ENCODE data around the gene SLC44A5.
"Not testable (repeated sequence)": the region's sequence is repeated elsewhere in the genome, so short reads cannot be mapped to it uniquely, and the experiment has no call there.

SLC44A5 gene

DNA sequence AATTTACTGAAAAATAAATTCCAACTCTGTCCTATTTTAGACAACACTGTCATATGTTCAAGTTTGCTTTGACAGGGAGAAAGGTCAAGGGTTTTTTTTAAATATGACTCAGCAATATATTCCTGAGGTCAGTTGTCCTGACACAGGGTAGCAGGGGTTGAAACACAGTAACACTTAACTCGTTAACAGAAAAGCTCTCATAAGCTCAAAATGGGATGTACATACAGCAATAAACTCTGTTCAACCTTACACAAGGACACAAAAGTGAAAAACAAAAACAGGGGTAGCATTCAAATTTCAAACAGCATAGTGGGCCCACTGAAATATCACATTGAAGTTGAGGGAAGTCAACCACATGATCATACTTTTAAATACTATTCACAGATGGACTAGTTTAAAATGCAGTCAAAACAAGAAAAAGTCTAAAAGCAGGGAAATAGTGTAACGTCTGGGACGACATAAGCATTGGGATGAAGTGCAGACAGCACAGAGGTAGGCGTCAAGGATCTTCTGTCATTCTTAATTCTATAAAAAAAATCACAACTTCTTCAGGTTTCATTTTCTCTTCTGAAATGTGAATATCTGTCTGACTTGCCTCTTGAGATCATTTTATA lies 89.9 kb downstream of the SLC44A5 start:
- DNase-seq, result no peak

DNA sequence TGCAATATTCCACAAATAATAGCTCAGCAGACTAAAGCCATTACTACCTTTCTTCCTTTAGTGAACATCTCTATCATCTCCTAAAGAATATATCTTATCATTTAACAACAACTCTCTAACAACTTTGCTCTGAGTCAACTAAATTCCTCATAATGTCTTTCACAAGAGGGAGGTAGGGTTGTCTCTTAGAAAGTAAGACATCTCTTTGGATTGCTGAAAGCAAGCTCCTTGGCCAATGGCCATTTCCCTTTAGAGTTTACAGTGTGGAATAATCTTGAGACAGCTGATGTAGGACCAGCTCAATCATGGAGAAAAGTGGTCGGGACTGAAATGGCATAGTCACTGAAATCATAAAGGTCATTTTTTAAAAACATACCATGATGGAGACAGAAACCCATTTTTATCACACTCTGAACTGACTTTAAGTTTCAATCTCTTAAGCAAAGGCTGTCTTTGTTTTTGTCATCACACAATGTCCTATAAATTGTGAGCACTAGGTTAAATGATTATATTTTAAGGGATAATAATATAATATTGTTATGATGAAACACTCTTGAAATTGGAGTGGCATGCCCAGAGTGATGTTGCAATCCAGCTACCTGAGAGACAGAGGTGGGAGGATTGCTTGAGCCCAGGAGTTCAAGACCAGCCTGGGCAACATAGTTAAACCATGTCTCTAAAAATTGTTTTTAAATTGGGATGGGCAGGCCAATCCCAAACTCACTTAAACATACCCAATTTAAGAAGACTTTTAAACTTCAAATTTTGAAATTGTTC lies 91.1 kb downstream of the SLC44A5 start:
- no peak for DNase-seq

DNA sequence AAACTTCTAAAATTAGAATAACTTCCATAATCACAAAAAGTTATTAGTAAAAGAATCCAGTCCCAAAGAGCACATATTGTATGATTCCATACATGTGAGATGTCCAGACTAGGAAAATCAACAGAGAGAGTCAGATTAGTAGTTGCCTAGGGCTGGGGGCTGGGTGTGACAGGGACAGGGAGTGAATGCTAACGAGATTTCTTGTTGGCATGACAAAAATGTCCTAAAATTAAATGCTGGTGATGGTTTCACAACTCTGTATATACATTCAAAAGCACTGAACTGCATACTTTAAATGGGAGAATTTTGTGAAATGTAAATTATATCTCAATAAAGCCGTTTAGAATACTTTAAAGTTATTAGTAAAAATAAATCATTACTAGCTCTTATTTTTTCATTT lies 92.2 kb downstream of the SLC44A5 start:
- DNase-seq, result no peak

DNA sequence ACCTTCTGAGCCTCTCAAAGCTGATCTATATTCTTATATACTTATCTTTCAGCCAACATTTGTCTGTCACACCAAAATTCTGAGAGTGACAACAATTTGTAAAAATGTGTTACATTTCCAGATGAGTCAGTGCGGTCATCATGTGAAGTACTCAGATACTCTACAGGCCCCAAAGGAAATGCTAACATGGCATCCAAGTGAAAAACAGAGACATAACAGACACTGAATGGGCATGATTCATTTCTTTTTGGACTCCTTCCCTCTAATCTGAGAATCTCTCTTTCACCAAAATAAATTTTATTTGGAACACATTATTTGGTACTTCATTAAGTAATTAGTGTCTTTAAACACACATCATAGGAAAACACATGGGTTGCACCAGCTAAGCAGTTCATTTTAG lies 96.6 kb downstream of the SLC44A5 start:
- DNase-seq, result no peak

DNA sequence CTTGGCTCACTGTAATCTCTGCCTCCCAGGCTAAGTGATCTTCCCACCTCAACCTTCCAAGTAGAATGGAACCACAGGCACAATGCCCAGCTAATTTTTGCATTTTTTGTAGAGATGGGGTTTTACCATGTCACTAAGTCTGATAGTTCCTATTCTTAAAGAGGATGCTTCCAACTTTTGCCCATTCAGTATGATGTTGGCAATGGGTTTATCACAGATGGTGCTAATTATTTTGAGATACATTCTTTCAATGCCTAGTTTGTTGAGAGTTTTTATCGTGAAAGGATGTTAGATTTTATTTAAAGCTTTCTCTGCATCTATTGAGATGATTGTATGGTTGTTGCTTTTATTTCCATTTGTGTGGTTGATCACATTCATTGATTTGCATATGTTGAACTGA lies 103.9 kb downstream of the SLC44A5 start:
- no peak for DNase-seq

DNA sequence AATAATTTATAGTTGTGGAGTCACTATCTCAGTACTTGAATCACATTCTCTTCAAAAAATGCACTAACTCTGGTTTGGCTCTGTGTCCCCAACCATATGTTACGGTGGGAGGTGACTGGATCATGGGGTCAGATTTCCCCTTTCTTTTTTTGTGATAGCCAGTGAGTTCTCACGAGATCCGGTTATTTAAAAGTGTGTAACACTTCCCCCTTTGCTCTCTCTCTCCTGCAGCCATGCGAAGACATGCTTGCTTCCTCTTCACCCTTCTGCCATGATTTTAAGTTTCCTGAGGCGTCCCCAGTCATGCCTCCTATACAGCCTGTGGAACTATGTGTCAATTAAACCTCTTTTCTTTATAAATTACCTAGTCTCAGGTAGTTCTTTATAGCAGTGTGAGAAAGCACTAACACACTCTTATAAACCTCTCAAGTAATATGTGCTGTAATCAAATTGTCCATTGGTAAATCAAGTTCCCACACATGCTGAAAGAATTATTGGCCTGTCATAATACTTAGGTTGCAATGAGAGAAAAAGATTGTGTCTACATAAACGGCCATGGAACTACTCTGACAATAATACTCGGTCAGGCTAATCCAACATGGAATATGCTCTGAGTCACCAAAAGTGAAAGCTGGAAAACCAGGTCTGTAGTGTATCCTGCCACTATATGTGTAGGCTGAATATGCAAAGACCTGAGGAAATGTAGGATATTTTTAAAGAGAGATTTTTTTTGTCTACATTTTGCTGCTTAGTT lies 107.5 kb downstream of the SLC44A5 start:
- DNase-seq, result no peak

DNA sequence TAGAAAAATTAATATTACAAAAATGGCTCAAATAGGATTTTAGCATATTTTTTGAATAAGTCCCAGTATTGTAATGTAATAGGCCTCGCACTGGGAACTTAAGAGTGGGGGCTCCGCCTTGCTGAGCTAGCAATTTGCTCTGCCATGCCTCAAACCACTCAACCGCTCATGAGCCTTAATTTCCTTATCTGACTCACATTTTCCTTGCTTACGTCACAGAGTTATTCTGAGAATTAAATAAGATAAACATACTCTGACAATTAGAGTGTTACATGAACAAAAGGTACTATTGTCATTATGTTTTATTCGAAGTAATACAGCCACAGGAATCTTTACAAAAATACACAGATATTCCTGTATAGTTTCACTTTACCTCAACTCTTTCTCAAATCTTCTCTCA lies 108.1 kb downstream of the SLC44A5 start:
- DNase-seq, result no peak

DNA sequence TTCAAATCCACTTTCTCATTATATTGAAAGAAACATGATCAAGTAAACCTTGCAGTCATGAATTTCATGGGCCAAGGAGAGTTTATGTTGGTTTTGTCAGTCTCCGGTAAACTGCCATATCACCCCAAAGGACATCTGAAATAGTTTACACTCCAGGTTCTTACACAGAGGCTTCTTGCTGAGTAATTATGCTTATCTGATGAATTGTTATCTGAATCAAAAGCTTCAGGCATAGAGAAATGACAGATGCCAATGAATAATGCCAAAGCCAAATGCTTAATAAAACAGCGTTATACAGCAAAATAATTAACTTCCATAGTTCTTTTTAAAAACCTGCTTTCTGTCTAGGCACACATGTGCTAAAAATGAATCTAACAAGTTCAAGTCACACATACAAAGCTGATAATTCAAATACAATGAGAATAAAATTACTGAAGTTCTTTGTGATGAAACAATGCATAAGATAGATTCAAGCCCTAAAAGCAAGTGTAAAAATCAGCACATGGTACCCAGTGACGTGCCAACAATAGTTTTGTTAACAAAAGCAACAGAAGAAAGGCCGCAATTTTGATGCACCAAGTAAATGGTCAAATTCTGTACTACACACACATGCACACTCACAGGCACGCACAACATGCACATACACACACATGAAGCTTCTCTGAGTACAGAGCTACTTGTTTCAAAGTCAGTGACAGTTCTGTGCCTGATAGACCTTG lies 109.2 kb downstream of the SLC44A5 start:
- no peak for DNase-seq

DNA sequence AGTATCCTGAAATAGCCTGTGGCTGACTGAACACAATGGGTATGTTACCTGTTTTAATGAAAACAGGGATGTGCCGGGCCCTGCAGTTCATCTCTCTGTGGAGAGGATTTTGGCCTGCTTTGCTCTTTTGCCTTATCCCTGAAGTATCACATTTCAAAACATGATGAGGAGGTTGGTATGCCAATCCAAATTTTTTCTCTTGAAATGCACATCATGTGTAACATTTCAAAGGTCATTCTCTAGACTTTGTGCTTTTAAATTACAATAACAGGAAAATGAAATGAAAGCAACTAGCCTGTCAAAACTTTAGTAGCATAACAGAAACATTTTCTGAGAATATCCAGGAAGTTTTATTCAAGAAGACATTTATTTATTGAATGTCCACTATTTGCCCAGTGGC lies 118.9 kb downstream of the SLC44A5 start:
- no peak for DNase-seq

DNA sequence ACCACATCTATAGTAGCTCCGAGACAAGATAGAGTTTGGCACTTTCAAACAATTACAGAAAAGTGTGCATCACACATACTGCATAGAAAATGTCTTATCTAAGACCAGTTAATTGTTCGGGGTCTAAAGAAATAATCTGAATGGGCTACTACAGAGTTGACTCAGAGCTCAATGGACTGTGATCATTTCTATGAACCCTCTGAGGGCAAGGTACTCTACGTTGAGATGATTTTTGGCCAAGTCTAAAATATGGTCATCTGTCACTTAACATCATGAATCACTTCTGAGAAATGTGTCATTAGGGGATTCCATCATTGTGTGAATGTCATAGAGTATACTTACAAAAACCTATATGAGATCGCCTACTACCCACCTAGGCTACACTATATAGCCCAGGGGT lies 123.5 kb downstream of the SLC44A5 start:
- no peak for DNase-seq

DNA sequence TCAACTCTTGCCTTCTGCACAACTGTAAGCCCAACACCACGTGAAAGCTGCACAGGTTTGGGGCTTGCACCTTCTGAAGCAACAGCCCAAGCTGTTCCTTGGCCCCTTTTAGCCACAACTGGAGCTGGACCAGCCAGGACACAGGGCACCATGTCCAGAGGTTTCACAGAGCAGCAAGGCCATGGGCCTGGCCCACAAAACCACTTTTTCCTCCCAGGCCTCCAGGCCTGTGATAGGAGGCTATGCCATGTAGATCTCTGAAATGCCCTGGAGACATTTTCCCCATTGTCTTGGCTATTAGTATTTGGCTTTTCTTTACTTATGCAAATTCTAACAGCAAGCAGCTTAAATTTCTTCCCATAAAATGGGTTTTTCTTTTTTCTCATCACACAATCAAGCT lies 126.1 kb downstream of the SLC44A5 start:
- no peak for DNase-seq

DNA sequence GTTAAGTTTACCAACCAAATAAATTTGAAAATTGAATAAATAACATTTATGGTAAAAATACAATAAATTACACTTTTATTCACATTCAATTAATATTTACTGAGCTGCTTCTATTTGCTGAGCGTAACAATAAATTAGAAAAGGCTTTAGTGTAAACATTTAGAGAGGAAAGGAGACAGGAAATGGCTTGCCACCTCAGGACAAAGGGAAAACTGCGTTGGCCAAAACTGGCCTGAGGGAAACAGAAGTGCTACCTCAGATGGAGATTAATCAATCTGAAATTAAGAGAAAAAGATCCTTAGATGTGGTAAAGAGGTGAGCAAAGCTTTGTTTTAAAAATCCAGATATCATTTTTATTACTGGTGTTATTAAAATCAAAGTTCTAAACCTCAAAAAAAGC lies 128.0 kb downstream of the SLC44A5 start:
- DNase-seq, result no peak

DNA sequence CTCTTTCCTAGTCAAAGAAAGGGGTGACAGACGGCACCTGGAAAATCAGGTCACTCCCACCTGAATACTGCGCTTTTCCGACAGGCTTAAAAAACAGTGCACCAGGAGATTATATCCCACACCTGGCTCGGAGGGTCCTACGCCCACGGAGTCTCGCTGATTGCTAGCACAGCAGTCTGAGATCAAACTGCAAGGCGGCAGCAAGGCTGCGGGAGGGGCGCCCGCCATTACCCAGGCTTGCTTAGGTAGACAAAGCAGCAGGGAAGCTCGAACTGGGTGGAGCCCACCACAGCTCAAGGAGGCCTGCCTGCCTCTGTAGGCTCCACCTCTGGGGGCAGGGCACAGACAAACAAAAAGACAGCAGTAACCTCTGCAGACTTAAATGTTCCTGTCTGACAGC lies 134.4 kb downstream of the SLC44A5 start:
- not testable (repeated sequence) for DNase-seq

DNA sequence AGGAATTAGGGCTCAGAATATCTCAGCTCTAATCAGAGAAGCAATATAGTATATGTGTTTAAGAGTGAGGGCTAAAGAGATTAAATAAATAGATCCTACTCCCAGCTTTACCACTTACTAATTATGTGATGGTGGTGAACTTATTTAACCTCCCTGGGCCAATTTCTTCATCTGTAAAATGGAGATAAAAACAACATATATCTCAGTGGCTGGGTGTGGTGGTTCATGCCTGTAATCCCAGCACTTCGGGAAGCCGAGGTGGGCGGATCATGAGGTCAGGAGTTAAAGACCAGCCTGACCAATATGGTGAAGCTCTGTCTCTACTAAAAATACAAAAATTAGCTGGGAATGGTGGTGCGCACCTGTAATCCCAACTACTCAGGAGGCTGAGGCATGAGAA lies 135.2 kb downstream of the SLC44A5 start:
- peak; percentile 89 for DNase-seq

DNA sequence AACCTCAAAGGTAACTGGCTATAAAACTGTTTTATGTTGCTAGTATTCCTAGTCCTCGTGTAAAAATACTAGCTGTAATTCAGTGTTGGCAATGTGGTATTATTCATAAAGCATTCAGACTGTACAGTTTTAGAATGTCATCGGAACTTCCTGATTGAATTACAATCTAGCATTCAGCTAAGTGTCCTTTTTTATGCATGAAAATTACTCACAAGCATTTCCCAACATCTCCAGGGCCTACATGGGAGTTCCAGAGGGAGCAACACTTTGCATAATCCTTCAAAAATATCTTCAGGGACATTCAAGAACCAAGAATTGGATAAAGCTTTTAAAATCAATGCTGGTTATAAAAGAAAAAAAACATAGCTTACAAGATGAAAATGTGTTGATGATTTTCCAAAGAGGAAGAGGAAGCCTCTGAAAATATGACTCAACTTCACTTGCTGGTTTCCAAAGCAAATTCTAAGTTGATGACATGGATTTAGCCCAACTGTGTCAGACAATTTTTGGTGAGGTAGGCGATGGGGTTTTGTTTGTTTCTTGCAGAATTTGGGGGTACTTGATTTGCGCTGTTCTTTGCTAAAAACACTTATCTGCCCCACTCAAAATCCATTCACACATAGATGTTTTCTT lies 137.8 kb downstream of the SLC44A5 start:
- DNase-seq, result no peak

DNA sequence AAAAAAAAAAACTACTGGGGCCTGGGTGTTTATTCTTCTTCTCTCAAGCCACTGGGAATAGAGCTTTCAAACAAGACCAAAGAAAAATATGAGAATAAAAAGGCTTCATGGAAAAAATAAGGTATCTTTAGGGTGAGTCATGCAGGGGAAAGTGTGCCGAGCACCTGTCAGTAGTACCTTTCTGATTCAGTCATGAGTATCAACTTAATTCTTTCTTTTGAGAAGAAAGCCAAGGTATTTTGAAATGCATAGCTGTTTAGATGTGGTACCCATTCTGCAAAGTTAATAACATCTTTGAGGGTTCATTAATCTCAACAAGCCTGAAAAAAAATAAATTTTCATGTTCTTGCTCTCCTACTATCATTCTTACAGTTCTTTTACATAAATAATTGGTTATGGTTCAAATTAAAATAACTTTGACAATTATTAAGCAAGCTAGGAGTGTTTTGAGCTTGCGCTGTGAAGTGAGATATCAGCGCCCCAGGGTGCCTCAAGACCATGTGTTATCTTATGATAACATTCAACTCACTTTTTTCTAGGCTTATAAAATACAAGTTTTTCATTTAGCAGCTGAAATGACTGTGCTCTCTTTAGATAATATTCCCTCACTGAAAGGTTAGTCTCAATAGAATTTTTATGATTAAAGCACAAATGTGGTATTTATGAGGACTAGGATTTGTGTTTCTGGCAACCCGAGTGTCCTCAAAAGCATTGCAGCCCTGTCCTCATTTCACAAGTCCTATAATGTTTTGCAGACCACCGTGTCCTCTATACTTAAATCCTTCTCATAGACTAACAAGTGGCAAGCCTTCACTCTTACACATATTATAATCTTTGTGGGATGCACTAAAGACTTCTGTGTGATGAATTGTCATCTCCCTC lies 138.6 kb downstream of the SLC44A5 start:
- DNase-seq, result no peak

DNA sequence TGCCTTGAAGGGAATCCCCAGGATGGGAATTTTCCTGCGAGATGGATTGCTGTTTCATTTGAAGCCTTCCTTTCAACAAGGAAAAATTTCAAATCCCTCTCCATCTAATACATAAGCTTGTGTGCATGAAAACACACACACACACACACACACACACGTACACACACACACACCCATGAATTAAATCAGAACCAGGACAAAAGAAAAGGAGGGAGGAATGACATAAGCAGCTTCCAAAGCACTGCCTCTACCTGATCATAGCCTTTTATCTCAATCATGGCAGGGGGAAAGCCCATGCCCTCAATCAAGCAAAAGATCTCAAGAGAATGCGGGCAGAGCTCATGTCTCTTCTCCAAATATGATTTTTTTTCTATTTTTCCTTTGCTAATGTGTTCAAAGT lies 139.7 kb downstream of the SLC44A5 start:
- DNase-seq, result no peak

DNA sequence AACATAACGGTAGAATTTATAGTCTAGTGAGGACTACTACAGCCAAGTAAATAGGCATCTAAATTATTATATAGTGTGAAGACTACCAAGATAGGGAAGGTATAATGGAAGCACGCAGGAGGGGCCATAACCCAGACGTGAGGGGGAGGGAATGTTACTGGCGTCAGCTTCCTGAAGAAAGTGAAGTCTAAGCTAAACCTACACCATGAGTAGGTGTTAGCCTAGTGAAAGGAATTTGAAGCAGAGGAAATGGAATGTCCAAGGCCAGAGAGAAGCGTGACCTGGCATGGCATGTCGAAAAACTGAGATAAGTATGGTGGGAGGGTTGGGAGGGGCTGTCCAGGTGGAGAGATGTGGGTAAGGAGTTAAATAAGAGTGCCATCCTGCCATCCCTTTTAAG lies 140.5 kb downstream of the SLC44A5 start:
- DNase-seq, result no peak

DNA sequence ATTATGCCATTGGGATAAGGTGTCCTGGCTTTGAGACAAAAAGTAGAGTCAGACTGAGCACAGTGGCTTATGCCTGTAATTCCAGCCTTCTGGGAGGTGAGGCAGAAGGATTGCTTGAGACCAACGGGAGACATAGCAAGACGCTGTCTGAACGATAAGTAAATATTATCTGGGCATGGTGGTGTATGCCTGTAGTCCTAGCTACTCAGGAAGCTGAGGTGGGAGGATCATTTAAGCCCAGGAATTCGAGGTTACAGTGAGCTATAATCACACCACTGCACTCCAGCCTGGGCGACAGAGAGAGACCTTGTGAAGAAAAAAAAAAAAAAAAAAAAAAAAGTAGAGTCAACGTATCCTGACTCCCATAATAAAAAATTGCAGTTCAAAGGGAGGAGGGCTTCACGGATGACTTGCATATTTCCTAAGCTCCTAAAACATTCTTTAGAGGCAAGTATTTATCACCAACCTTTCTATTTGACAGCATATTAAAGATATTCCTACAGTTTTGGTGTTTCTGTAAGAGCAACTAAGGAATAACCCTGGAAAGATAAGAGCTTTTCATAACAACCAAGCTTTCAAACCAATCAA lies 141.2 kb downstream of the SLC44A5 start:
- no peak for DNase-seq

DNA sequence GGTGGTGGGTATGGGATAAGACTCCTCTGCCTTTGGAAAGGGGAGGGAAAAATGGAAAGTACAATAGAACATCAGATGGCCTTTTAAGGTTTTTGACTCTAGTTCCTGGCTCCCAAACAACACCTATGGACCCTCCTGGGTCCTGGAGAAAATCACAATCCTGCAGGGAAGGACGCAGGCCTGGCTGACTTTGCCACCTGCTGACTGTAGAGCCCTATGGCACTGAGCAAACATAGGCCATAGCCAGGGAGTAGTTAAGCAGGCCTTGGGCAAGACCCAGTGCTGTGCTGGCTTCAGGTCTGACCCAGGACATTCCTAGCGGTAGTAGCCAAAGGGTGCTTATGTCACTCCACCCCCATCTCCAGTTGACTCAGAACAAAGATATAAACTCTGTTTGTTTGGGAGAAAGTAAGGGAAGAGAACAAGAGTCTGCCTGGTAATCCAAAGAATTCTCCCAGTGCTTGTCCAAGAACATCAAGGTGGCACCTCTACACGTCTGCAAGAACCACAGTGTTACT lies 149.0 kb downstream of the SLC44A5 start:
- no peak for DNase-seq

DNA sequence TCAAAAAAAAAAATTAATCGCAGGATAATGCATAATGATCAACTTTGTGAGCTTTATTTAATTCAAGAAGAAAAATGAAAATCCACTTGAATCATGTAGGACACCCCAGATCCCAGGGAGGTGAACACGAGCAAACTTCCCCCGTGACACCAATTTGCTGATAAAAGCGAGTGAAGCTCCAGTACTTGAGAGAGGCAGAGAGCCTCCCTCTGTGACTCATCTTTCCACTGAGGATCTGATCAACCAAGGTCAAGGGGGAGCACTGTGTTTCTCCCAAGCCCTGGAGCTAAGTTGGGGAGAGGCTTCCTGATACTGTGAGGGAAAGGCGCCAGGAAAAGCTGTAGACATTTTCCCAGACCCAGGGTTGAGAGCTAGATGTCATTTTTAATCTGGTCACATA lies 160.9 kb downstream of the SLC44A5 start:
- no peak for DNase-seq

All from NCI-H82 (cell line).